ENCODE data around the gene DBNL.

DNA sequence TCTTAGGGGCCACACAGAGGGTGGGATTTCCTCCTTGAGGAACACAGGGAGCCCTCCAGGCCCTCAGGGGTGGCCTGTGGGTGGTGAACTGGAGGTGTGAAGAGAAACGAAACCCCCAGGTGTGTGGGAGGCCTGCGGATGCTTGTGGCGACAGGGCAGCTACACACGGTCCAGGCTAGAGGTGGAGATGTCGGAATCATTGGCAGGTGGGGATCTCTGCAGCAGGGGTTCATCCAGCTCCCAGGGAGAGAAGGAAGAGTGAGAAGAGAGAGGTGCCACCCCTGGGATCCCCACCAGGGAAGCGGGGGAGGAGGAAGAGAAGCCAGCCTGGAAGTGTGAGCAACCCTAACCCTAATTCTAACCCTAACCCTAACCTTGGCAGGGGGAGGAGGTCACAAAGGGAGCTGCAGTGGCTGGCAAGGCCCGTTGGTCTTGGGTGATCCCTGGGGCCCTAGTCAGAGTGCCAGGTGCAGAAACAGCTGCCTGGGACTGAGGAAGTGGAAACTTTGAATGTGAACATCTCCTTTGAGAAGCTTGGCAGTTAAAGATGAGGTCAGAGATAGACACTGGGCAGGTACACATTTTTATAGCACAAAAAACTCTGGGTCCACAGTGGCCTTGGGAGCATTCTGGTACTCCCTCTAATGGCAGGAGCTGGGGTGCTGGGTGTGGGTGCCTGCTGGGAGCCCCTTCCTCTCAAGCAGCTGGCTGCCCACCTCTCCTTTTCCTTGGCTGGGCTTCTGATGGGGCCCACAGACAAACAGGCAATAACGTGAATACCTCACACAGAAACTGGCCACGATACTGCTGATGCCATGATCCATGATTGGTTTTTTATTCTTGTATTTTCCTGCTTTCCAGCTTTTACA is 52.8 kb downstream of the DBNL start:
- TF ChIP-seq POLR2AphosphoS5 (IDR thresholded peaks at IDR 0.05; ENCODE audit: borderline replicate concordance, low read depth, low read length) (no peak), FOXP2 (optimal IDR thresholded peaks at IDR 0.05; ENCODE audit: control extremely low read depth, extremely low read length, insufficient read depth) (no peak)
